ENCODE results near the gene FNDC1.

FNDC1 gene

DNA sequence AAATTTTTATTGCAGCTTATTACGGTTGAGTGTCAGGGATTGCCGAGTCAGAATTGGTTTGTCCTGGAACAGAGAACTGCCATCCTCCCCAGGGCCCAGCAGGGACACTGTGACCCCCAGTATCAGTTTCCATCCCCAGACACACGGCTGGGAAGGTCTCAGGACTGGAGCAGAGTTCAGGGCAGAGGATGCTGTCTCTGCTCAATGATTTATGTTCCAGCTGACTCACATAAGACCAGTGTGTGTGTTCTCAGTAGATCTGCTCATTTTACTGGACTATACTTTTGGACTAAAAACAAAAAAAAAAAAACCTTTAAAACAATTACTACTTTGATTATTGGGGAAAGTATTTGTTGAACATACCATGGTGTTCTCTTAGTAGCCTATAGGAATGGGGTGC lies 44.2 kb downstream of the FNDC1 start:
- no peak for DNase-seq

DNA sequence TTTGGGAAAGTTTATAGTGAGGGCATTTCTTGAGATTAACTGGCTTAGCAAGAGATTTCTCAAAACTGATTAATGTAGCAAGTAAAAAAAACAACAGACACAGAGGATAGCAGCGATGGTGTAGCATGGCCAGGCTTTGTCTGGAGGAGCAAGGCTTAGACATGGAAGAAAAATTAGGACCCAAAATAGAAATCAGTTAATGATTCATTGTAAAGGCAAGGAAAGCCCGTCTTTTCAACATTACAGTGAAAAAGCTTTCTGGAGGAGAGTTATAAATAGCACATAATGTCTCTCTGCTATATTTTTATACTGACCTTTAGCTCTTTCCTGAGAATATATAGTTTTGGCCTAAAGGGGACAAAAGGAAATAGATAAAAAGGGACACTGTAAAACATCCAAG lies 45.1 kb downstream of the FNDC1 start:
- DNase-seq: no peak

DNA sequence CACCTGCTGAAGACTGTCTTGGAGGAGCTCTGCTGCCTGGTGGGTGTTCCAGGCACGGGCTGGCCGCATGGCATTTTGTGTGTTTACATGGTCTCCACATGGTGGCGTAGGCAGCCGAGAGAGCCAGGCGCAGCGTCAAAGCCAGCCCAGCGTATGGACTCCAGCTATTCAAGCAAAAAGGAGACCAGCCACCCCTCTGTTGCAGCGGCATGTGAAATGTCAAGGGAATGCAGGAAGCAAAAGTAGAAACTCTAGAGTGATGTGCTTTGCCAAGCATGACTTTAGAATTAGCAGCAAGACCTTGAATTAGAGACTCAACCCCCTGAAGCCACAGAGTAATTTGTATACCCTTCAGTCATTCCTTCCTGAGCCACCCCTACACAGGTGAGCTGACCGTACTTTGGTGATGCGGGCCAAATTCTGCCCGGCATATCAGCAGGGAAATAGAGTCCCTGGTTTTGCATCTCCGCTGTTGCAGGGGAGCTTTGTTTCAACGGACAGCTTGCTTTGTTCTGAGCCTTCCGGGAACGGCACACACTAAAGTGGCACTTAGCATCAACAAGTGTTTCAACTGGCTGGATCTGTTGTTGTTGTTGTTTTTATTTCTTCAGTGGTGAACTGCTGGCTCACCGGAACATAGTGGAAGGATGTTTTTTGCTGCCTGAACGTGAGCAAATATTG lies 48.5 kb downstream of the FNDC1 start:
- no peak for DNase-seq

DNA sequence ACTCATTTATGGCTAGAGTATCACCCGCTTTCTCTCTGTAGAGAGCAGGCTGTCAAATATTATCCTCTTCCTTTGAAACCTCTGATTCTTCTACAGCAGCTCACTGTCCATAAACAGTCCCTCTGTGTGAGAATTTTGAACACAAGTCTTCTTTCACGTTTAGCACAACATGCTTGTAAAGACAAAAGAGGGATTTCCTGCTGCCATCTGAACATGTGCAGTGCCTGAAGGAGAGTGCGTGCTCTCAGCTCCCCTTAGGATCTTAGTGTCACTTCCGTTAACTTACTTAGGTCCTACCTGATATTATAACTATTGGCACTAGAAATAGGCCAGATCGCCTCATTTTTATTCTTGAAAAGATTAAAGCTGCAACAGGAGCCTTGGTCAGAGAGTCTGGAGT lies 50.9 kb downstream of the FNDC1 start:
- DNase-seq: no peak

DNA sequence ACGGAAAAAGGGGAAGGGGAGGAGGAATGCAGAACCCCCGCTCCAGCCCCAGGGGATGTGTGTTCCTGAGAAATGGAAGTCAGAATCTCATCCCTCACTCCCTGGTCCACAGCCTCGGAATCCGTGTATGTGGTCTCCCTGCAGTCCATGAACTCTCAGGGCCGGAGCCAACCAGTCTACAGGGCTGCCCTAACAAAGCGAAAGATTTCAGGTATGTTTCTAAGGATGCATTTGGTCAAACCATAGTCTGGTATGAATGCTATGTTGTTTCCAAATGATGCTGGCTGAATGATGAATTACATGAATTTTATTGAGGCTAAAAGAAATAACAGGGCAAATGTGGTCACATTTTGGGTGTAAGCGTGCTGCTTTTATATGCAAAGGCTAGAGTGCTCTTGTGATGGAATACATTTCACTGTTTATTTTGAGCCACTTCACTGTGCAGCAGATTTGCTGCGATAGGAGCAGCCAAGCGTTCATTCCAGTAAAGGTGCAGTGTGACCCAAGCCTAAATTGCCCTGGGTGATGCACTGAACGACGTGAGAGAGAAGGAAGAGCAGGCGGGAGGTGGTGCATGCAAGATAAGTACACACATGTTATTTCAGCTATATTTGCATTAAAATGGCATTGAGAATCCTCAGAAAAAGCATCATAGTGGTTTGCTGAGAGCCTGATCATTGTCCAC lies 52.4 kb downstream of the FNDC1 start:
- DNase-seq: no peak

DNA sequence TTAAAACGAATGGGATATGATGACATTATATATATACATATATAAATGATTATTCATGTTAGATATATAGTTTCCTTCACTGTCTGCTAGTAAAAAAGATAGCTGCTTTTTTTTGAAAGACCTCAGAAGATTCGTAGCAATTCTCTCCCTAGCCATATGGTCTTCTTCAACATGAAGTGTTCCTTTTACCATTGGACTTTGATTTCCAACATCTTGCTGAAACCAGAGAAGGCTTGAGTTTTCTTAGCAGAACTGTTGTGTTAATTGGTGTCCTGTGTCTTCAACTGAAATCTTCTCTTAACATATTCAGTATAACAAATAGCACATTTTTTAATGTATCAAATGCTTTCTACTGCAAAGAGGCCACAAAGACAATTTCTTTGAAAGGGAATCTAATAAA lies 55.3 kb downstream of the FNDC1 start:
- no peak for DNase-seq

DNA sequence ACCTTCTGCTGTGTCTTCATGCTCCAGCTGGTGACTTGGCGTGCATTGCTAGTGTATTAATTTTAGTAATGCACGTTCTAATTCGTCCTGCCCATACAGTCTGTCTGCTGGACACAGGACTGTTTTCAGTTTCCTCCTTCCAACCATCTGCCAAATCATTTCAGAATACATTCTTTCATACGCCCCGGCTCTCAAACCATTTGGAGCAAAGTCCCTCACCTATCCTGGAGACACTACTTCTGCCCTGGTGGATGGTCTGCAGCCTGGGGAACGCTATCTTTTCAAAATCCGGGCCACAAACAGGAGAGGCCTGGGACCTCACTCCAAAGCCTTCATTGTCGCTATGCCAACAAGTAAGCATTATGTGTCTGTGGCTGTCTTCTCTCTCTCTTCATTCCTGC lies 60.5 kb downstream of the FNDC1 start:
- DNase-seq: no peak

DNA sequence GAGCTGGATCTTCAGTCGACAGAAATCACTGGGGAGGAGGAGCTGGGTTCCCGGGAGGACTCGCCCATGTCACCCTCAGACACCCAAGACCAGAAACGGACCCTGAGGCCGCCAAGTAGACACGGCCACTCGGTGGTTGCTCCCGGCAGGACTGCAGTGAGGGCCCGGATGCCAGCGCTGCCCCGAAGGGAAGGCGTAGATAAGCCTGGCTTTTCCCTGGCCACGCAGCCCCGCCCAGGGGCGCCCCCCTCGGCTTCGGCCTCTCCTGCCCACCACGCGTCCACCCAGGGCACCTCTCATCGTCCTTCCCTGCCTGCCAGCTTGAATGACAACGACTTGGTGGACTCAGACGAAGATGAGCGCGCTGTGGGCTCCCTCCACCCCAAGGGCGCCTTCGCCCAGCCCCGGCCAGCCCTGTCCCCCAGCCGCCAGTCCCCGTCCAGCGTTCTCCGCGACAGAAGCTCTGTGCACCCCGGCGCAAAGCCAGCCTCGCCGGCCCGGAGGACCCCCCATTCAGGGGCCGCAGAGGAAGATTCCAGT lies 63.0 kb downstream of the FNDC1 start:
- no peak for DNase-seq

DNA sequence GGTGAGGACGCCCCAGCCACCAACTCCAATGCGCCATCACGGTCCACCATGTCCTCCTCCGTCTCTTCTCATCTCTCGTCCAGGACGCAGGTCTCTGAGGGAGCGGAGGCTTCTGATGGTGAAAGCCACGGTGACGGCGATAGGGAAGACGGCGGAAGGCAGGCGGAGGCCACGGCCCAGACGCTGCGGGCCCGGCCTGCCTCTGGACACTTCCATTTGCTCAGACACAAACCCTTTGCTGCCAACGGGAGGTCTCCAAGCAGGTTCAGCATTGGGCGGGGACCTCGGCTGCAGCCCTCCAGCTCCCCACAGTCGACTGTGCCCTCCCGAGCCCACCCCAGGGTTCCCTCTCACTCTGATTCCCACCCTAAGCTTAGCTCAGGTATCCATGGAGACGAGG lies 63.6 kb downstream of the FNDC1 start:
- no peak for DNase-seq

DNA sequence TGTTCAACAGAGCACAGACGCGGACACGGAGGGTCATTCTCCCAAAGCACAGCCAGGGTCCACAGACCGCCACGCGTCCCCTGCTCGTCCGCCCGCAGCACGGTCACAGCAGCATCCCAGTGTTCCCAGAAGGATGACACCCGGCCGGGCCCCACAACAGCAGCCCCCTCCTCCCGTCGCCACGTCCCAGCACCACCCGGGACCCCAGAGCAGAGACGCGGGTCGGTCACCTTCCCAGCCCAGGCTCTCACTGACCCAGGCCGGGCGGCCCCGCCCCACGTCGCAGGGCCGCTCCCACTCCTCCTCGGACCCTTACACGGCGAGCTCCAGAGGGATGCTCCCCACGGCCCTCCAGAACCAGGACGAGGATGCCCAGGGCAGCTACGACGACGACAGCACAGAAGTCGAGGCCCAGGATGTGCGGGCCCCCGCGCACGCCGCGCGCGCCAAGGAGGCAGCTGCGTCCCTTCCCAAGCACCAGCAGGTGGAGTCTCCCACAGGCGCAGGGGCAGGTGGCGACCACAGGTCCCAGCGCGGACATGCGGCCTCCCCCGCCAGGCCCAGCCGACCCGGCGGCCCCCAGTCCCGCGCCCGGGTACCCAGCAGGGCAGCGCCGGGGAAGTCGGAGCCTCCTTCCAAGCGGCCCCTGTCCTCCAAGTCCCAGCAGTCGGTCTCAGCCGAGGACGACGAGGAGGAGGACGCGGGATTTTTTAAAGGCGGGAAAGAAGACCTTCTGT lies 64.3 kb downstream of the FNDC1 start:
- no peak for DNase-seq

DNA sequence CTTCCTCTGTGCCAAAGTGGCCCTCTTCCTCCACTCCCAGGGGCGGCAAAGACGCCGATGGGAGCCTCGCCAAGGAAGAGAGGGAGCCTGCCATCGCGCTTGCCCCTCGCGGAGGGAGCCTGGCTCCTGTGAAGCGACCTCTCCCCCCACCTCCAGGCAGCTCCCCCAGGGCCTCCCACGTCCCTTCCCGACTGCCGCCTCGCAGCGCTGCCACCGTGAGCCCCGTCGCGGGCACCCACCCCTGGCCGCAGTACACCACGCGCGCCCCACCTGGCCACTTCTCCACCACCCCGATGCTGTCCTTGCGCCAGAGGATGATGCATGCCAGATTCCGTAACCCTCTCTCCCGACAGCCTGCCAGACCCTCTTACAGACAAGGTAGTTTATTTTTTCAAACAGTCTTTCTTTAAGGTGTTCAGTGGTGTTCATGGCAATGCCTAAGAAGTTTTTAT lies 64.9 kb downstream of the FNDC1 start:
- DNase-seq: no peak

DNA sequence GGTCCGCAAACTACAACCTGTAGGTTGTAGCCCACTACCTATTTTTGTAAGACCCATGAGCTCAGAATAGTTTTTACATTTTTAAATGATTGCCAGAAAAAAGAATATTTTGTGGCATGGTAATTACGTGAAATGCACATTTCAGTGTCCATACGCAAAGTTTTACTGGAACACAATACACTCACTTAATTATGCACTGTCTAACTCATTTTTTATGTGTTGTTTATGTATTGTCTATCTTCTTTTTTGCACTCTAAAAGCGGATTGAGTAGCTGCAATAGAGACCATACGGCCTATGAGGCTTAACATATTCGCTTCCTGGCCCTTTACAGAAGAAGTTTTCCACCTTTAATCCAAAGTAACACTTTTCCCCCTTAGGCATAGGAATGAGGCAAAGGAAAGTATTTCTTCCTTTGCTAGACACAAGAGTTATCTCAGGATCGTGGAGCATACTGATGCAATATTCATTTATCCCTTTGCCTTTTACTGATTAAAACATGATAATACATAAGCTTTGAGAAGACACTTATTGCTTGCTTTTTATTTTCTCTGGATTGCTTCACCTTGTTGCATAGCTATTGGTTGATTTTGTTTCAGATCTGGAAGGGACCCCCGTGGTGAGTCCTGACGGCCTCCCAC lies 69.8 kb downstream of the FNDC1 start:
- no peak for DNase-seq

DNA sequence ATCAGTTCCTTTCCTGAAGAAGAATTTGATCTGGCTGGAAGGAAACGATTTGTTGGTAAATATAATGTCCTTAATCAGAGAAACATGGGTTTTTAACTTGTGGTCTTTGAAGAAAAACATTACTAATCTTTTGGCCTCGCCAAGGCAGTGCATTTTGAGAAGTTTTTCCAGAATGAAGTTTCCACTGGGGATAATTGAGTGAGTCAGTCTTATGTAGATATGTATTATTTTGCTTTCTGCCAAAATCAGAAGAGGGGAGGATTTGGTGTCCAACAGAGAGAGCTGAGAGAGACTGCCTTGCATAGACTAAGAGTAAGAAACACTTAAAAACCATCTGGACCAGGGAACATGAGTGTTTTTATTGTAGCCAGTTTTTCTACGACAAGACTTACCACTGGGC lies 79.9 kb downstream of the FNDC1 start:
- no peak for DNase-seq

DNA sequence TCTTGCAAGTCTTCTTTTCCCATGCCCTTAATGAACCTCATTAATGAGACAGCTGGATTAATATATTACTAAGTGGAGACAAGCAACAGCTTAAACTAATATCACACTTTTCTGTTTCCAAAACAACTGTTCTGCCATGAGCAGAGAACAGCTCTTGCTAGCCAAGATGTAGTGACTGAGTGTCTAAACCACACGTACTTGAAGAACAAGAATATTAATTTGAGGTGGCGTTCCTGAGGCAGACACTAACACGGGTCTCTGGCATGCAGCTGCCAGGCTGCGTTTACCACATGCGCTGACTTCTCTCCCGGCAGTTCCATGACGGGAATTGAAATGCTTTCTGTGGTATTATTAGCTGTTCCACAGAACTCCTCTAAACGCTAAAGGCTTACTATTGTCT lies 80.6 kb downstream of the FNDC1 start:
- no peak for DNase-seq

DNA sequence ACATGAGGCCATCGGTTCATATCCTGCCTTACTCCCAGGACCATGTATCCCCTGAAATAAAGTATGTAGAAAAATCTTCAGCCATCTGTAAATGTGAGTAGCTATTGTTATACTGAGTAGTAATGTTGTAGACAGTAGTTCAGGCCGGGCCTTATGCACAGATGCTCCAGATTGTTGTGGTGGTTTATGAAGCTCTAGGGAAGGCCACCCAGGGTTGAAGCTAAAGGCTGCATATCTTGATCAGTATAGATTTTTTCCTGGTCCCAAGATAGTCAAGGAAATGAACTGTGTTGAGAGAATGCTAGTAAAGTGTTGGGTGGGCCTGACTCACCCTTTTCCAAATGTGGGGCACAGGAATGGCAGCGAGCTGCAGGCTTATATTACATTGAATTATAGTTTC lies 81.4 kb downstream of the FNDC1 start:
- no peak for DNase-seq

DNA sequence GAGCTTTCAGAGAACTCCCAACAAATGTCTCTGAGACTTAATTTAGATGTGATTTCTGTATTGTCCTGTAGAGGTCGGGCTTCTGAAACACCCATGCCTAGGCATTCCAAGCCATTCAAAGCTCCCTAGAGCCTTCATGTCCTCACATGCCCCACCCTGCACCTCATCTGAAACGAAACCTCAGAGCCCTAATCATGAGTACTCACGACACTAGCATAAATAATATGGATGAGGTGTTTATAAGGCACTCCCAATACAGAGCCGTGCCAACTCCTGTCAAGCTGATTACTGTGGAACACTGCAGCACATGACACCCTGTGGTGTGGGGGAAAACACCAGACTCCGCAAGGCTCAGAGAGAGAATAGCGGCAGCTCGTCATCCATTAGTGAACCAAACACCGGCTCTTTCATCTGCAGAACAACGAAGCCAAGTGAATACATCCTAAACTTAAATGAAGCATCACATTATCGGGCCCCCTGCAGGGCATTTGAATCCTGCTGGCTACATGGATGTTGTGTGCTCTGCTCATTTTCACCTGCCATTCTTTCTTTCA lies 83.8 kb downstream of the FNDC1 start:
- no peak for DNase-seq

DNA sequence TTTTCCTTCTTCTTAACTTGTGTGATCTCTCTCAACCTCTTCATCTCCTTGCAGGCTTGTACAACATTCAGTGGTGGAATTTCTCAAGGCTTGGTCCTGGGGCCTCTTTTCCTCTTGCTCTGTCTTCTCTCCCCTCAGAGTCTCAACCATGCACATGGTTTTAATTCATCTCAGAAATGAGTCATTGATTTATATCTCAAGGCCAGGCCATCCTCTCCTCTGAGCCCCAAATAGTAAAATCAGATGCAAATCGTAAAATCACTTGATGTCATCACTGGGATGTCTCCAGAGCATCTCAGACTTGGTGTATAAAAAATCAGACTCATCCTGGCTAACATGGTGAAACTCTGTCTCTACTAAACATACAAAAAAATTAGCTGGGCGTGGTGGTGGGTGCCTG lies 85.0 kb downstream of the FNDC1 start:
- no peak for DNase-seq

DNA sequence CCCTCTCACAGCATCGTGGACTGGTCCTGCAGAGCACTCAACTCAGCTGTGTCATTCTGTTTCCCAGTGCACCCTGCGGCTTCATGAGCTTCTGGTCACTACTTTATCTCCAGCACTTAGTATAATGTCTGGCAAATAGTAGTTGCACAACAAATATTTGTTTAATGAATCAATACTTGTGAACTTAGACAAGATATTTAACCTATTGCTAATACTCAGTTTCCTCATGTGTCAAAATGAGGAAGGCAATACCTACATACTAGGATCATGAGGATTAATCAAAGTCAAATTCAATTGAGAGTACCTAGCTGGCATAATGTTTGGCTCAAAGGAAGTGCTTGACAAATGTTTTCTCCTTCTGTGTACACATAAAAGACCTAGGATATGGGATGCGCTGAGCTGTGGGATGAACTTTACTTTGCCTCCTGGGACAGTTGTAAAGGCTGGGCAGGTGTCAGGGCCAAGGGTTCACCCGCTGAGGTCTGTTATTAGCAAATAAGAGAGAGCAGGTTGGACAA lies 86.3 kb downstream of the FNDC1 start:
- DNase-seq: no peak

DNA sequence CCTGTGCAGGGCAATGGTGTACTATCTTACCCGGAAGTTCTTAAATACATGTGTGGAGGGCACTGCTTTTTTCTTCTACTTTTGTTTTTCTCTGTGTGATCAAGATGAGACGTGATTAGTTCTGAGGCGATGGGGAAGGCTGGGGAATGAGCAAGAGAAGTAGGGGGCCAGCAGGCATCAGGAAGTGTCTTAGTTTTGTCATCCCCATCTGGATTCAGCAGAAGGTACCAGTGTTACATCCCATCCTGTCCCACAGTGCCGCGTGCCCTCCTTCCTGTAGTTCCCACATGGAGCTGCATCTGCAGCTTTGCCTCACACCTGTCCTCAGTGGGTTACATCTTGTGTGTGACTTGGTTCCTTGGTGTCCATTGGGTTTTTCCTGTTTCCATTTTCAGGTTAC lies 86.9 kb downstream of the FNDC1 start:
- DNase-seq: no peak

DNA sequence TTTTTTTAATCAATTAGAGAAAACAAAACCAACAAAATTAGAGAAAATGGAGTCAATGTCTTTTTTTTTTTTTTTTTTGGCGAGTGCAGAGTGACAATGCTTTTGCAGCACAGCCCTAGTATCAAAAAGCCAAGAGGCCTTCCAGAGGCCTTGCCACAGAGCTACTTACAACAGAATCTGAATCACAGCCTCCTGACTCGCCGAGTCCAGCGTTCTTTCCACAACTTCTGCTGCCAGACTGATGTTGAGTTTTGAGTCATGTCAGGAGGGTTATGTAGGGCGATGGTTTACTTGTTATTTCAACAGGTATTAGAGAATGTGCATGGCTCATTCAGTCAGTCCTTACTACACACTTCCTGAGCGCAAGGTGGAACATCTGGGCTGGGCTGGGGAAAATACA lies 88.6 kb downstream of the FNDC1 start:
- no peak for DNase-seq

DNA sequence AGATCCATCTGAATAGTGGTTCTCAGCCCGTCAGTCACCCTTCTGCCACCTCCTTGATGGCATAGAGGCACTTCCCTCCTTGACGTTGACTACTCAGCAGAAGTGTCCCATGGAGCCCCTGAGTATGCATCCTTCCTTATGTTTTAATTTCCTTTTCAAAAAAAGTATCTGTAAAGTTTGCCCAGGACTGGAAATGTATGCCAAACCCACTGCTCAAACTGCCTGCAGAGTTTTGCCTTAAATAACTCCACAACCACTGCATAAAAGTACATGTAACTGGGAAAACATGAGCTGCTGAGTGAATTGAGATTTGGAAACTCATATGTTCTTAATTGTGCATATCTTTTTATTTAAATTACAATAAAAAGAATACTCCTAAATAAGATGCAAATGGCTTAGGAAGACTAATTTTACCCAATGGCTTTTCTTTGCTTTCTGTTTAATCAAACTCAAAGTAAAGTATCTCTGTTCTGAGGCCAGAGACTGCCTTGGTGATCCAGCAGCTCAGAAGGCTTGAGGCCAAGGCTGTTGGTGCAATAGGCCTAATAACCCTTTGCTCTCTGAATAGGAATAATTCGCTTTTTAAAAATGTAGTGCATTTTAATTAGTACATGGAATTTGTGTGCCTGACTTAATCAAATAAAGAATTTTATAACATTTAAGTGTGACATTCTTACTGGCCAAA lies 90.4 kb downstream of the FNDC1 start:
- DNase-seq: no peak

DNA sequence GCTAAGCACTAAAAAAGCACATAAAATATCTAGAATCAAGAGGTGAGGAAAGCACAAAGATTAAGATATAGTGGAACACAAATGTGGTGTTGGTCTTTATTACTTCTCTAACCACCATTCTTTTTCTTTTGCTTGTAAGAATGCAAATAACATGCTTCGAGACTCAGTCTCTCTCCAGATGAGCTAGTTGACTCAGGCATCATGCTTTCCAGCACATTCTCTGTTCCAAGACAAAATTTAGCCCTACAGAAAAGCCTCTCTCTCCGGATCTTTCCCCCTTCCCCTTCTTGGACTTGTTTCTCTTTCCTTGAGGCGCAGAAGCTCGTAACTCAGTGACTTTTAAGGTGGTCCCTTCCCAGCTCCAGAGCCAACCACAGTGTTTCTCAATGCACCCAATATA lies 91.0 kb downstream of the FNDC1 start:
- no peak for DNase-seq

Measured in activated naive CD4-positive, alpha-beta T cell treated with Interleukin-2 at 50 U/mL for 16 hours (primary cell).